Measurements from ENCODE around the gene ITSN1. TPM values are rescaled to one million over a fixed set of nuclear protein-coding genes. Genes with fewer than 3 reads are reported as not detected.

The ITSN1 gene
- total RNA-seq, 4 donors from 2014 or later: 50.4 to 208 (median 96.7) TPM

GRCh38 chr21:33945652-33946270 is 303.5 kb downstream of the ITSN1 start:
- H3K27ac ChIP-seq: no peak overlapping the region
- H3K4me1 ChIP-seq: peaks cover 0 to 25% (median 20%) of the 10 kb centered on the region in 4 donors
- no peak for TF ChIP-seq EP300 (IDR thresholded peaks at IDR 0.05)
- TF ChIP-seq CTCF (IDR thresholded peaks at IDR 0.05): no peak
- no peak for TF ChIP-seq POLR2A (IDR thresholded peaks at IDR 0.05)
- H3K36me3 ChIP-seq: no peaks in the 10 kb centered on the region
- DNase-seq (ENCODE audit: low spot score in 2 of 2): no peak
- no peaks in the 10 kb centered on the region for H3K9me3 ChIP-seq
- no peaks in the 10 kb centered on the region for H3K27me3 ChIP-seq
- WGBS, 2 donors: 93 to 98% methylated on average over 2 of the region's 2 CpGs
- H3K4me3 ChIP-seq: no peak overlapping the region

- Histone ChIP-seq H3K4me1 (peaks cover 0 to 25% (median 20%) of the 10 kb centered on the region in 4 donors), H3K36me3 (no peaks in the 10 kb centered on the region), H3K27ac (peak overlapping the region; percentile 49 to 85 (median 80)), H3K27me3 (no peaks in the 10 kb centered on the region), H3K9me3 (no peaks in the 10 kb centered on the region), H3K4me3 (peak overlapping the region in 3 of 4 donors; percentile 17 to 28 (median 18))
- TF ChIP-seq CTCF (IDR thresholded peaks at IDR 0.05) (no peak), EP300 (IDR thresholded peaks at IDR 0.05) (peak; percentile 75 to 81)
- WGBS, 2 donors: 33 to 39% methylated on average over 8 to 9 of the region's 9 CpGs
- DNase-seq (ENCODE audit: low spot score in 2 of 2): peak; percentile 69 to 84
Observed at GRCh38 chr21:33947451-33948095, 305.3 kb downstream of the ITSN1 start.

DNA sequence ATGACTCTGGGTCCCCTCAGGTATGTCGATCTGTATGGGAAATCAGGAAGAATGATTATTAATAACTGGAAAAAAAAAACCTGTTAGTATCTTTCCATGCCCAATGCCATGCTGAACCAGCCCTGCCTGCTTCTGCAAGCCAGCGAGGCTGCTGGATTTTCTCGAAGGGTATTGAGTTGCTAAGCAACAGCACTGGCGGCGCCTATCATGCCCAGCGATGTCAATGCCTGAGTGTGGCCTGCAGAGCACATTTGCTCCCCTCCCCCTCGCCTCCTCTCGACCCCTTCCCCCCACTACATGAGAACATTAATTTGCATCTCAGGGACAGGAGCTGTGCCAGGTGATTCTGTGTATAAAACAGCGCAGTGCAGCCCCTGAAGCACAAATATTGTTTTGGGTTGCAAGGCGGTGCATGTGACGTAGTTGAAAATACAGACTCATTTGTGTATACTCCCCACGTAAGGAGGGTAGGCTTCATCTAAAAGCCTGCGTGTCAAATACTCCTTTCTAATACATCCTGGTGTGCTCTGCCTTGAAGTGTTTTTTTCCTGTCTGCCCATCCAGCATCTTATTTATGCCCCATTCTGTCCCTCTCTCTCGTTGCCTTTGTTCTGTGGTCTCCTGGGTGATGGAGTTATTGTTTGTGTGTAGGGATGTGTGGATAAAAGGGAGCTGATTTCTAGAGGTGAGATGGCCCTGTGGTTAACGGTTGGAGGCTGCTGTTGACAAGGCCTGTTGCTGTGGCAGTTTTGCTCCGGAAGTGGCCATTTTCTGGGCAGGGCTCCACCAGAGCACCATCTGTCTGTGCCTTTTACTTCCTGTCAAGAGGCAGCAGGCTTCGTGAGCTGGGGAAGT is 306.0 kb downstream of the ITSN1 start:
- Histone ChIP-seq H3K27me3 (no peaks in the 10 kb centered on the region), H3K9me3 (no peaks in the 10 kb centered on the region), H3K4me1 (peaks cover 0 to 25% (median 20%) of the 10 kb centered on the region in 4 donors), H3K36me3 (no peaks in the 10 kb centered on the region), H3K27ac (peak overlapping the region; percentile 49 to 85 (median 80)), H3K4me3 (peak overlapping the region in 3 of 4 donors; percentile 17 to 28 (median 18))
- DNase-seq (ENCODE audit: low spot score in 2 of 2): no peak
- no peak for TF ChIP-seq POLR2A (IDR thresholded peaks at IDR 0.05)
- peak in 1 of 2 donors; percentile 6 for TF ChIP-seq EP300 (IDR thresholded peaks at IDR 0.05)
- WGBS, 2 donors: 38 to 40% methylated on average over 17 of the region's 17 CpGs

DNA sequence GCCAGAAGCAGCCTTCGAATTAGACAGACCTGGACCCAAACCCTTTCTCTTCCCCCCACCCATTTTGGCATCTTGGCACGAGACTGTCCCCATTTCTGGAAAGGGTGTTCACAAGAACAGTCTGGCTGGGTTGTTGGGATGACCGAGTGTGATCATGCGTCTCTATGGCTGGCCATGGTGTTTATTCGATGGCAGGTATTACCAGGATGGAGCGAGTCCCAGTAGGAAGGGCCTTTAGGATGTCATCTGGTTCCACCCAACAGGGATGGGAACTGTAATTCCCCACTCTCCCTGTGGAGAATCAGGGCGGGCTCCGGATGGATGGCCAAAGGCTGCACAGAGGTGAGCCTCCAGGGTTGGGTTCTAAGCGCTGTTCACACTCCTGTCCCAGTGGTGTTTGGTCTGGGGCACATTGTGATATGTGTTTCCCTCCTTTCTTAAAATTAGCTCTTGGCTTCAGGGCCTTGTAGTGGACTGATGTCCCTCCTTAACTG is 306.7 kb downstream of the ITSN1 start:
- Histone ChIP-seq H3K27ac (peak overlapping the region in 3 of 4 donors; percentile 79 to 85 (median 82)), H3K9me3 (no peaks in the 10 kb centered on the region), H3K4me1 (peaks cover 0 to 25% (median 20%) of the 10 kb centered on the region in 4 donors), H3K4me3 (no peak overlapping the region), H3K27me3 (no peaks in the 10 kb centered on the region), H3K36me3 (no peaks in the 10 kb centered on the region)
- WGBS, 2 donors: 88 to 89% methylated on average over 7 to 9 of the region's 9 CpGs
- no peak for TF ChIP-seq EP300 (IDR thresholded peaks at IDR 0.05)
- TF ChIP-seq POLR2A (IDR thresholded peaks at IDR 0.05): no peak
- DNase-seq (ENCODE audit: low spot score in 2 of 2): no peak

Other genes with a start within 250 kb of the ITSN1 start
- 100 to 1,000 TPM; 110 to 153 (median 129) TPM for gene IFNGR2, start 239.1 kb upstream of the ITSN1 start, total RNA-seq
- gene TMEM50B, start 162.5 kb upstream of the ITSN1 start, total RNA-seq: 100 to 1,000 TPM in 3 of 4 donors, 10 to 100 TPM in 1; 77.7 to 155 (median 146) TPM
- 1 to 10 TPM in 3 of 4 donors, under 1 TPM in 1; 0.66 to 3.6 (median 1.7) TPM for gene DNAJC28, start 150.8 kb upstream of the ITSN1 start, total RNA-seq
- gene GART, start 100.4 kb upstream of the ITSN1 start, total RNA-seq: 100 to 1,000 TPM in 2 of 4 donors, 10 to 100 TPM in 2; 73.5 to 141 (median 106) TPM
- 100 to 1,000 TPM; 243 to 283 (median 271) TPM for gene SON, start 99.5 kb upstream of the ITSN1 start, total RNA-seq
- gene DONSON, start 53.8 kb upstream of the ITSN1 start, total RNA-seq: 10 to 100 TPM; 11.5 to 20.6 (median 18.1) TPM
- gene CRYZL1, start 760 bp upstream of the ITSN1 start, total RNA-seq: 10 to 100 TPM; 48.8 to 94.4 (median 74.8) TPM

Measured in tibial nerve (tissue), 4 donors.